Right lobe of liver (tissue), 4 donors: ENCODE measurements around the gene KIF13A.

Experiments used
- POLR2A ChIP-seq: fragments of 450-650 bp; IDR thresholded peaks from one replicate; pipeline ENCODE4 v1.6.1; 2017; ENCODE audit warnings: antibody characterized with exemption, mild to moderate bottlenecking
- TF ChIP-seq, protein P1 (sequence below), 4 donors: fragments of 200-600 bp in 3 of 4; fragments of 450-650 bp in 1 of 4; IDR thresholded peaks; one replicate each; pipeline versions ENCODE4 v1.5.1 to v1.8.0; 2016 to 2022; ENCODE audit warnings: antibody characterized with exemption in 4 of 4, mild to moderate bottlenecking in 2 of 4
- donor health status: DM: no; HTN: no; CAD: no.
- donor health status: DM: no; HTN: no; CAD: no.
- donor health status: DM: no; HTN: yes; CAD: no.

DNA sequence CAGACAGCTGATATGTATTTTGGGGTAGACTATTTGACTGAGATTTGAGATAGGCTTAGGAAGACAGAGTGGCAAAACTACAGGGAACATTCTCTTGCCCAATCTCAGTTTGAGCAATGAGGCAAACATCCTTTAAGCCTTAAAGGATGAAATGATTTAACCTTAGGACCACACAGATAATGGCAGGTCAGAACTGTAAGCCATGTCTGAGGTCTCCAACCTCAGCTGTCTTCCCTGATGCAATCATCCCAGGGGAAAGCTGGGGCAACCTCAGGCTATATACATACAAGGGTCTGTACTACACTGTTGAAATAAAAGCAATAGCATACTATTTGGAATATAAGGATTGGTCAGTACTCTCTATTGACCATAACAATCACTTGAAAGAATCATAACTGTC lies 196.9 kb downstream of the KIF13A start:
- TF ChIP-seq, protein P1, sequence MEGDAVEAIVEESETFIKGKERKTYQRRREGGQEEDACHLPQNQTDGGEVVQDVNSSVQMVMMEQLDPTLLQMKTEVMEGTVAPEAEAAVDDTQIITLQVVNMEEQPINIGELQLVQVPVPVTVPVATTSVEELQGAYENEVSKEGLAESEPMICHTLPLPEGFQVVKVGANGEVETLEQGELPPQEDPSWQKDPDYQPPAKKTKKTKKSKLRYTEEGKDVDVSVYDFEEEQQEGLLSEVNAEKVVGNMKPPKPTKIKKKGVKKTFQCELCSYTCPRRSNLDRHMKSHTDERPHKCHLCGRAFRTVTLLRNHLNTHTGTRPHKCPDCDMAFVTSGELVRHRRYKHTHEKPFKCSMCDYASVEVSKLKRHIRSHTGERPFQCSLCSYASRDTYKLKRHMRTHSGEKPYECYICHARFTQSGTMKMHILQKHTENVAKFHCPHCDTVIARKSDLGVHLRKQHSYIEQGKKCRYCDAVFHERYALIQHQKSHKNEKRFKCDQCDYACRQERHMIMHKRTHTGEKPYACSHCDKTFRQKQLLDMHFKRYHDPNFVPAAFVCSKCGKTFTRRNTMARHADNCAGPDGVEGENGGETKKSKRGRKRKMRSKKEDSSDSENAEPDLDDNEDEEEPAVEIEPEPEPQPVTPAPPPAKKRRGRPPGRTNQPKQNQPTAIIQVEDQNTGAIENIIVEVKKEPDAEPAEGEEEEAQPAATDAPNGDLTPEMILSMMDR (IDR thresholded peaks at IDR 0.05) = no peak
- no peak for TF ChIP-seq POLR2A
